GM21381 (cell line): Measurements from ENCODE around the gene PROCR.
"Not testable (repeated sequence)": the region's sequence is repeated elsewhere in the genome, so short reads cannot be mapped to it uniquely, and the experiment has no call there.

Experiments
- ATAC-seq: cut with Tn5 transposase; IDR thresholded peaks from one replicate; pipeline ENCODE4 v1.9.1; 2021; ENCODE audit warnings: mild to moderate bottlenecking, moderate library complexity; ENCODE audit not compliant: unreplicated experiment

Gene PROCR

GRCh38 chr20:35171753-35172433 lies at the start of gene PROCR:
PROCR (plus strand) TSS chr20:35172072; CDS start chr20:35172155, 83 bp downstream.
- ATAC-seq, result no peak

- ATAC-seq, result no peak
Measured at GRCh38 chr20:35122756-35123405, 49.0 kb upstream of the PROCR start.

- no peak for ATAC-seq
Measured at GRCh38 chr20:35125753-35126152, 46.1 kb upstream of the PROCR start.

- no peak for ATAC-seq
Measured at GRCh38 chr20:35129647-35130069, 42.2 kb upstream of the PROCR start.

GRCh38 chr20:35131934-35132333 lies 39.9 kb upstream of the PROCR start:
- no peak for ATAC-seq

- ATAC-seq, result no peak
Measured at GRCh38 chr20:35133031-35133430, 38.8 kb upstream of the PROCR start.

- no peak for ATAC-seq
Measured at GRCh38 chr20:35133735-35134134, 38.1 kb upstream of the PROCR start.

GRCh38 chr20:35134472-35134871 lies 37.4 kb upstream of the PROCR start:
- no peak for ATAC-seq

- ATAC-seq, result no peak
Measured at GRCh38 chr20:35134880-35135279, 37.0 kb upstream of the PROCR start.

- no peak for ATAC-seq
Measured at GRCh38 chr20:35135867-35136586, 35.8 kb upstream of the PROCR start.

GRCh38 chr20:35144694-35145093 lies 27.2 kb upstream of the PROCR start:
- no peak for ATAC-seq

GRCh38 chr20:35145141-35145564 lies 26.7 kb upstream of the PROCR start:
- no peak for ATAC-seq

- no peak for ATAC-seq
Measured at GRCh38 chr20:35146299-35146919, 25.5 kb upstream of the PROCR start.

- peak; percentile 76 for ATAC-seq
Measured at GRCh38 chr20:35146920-35147574, 24.8 kb upstream of the PROCR start, which contains the start of gene EDEM2. EDEM2 (minus strand) TSS chr20:35147336; CDS start chr20:35147258, 78 bp downstream.

- ATAC-seq, result peak; percentile 10
Measured at GRCh38 chr20:35147575-35148071, 24.2 kb upstream of the PROCR start.

- ATAC-seq, result no peak
Measured at GRCh38 chr20:35150846-35151579, 20.9 kb upstream of the PROCR start.

GRCh38 chr20:35151736-35152135 lies 20.1 kb upstream of the PROCR start:
- no peak for ATAC-seq

- ATAC-seq, result no peak
Measured at GRCh38 chr20:35155936-35156335, 15.9 kb upstream of the PROCR start.

- ATAC-seq, result no peak
Measured at GRCh38 chr20:35156978-35157377, 14.9 kb upstream of the PROCR start.

- not testable (repeated sequence) for ATAC-seq
Measured at GRCh38 chr20:35160341-35160740, 11.5 kb upstream of the PROCR start.
